ENCODE results near the gene DLG1. TPM values are rescaled to one million over a fixed set of nuclear protein-coding genes. Genes with fewer than 3 reads are reported as not detected.

DLG1 gene
- total RNA-seq, 1 experiment from 2014 or later: 89.8 TPM

GRCh38 chr3:197022405-197023231 lies 275.8 kb downstream of the DLG1 start:
- intact Hi-C loops (cut with micrococcal nuclease): no loop called here
- no peaks in the 10 kb centered on the region for H3K27me3 ChIP-seq (ENCODE audit: insufficient read depth, low read length)
- no TSS peak for BruUV-seq (replicated peaks)
- no peaks in the 10 kb centered on the region for H4K20me1 ChIP-seq (ENCODE audit: insufficient read depth)
- ATAC-seq (no peak), DNase-seq (ENCODE audit: low read depth, low spot score) (no peak)
- POLR2A ChIA-PET: interaction anchor here (1.1 kb wide), 1 partner anchor 18 kb away, joined by 3 read pairs; no protein-coding TSS in a partner anchor
- H3K4me1 ChIP-seq (ENCODE audit: control insufficient read depth in 1 of 2, insufficient read depth in 2 of 2, low read length in 2 of 2): peaks cover 0 to 9% of the 10 kb centered on the region in 2 experiments; a peak in 1 of 4 replicates
- H3K4me3 ChIP-seq (replicated peaks in 1 of 2; ENCODE audit: low read depth in 1 of 2, low read length in 2 of 2): no peak overlapping the region
- H3K27ac ChIP-seq (ENCODE audit: low read depth, low read length): no peak overlapping the region
- no peak overlapping the region for H3K9ac ChIP-seq (ENCODE audit: low read length)
- H2AFZ ChIP-seq (ENCODE audit: low read depth, low read length, poor library complexity, severe bottlenecking): no peak overlapping the region
- CTCF ChIA-PET: no interaction called here
- peaks cover 2 to 7% of the 10 kb centered on the region in 2 experiments; a peak in 3 of 4 replicates for H3K36me3 ChIP-seq (ENCODE audit: control insufficient read depth in 1 of 2, insufficient read depth in 2 of 2, low read length in 2 of 2)
- H3K79me2 ChIP-seq (ENCODE audit: insufficient read depth, low read length): peaks cover 7% of the 10 kb centered on the region; the same call in 1 of the 2 replicates
- H3K4me2 ChIP-seq (ENCODE audit: low read length): no peak overlapping the region
- no peaks in the 10 kb centered on the region for H3K9me3 ChIP-seq (ENCODE audit: control insufficient read depth in 1 of 2, insufficient read depth in 1 of 2, low read depth in 1 of 2, low read length in 2 of 2)
- no peaks in the 10 kb centered on the region for H3K9me2 ChIP-seq (ENCODE audit: insufficient read depth)
- TF ChIP-seq SP1 (IDR thresholded peaks at IDR 0.05; ENCODE audit: low read depth): no peak
- no peak for TF ChIP-seq TCF7L2 (IDR thresholded peaks at IDR 0.05; ENCODE audit: borderline replicate concordance, extremely low read depth, insufficient read depth, insufficient read length)
- no peak for TF ChIP-seq EGR1 (IDR thresholded peaks at IDR 0.05; ENCODE audit: low read depth)
- TF ChIP-seq ZBTB33 (IDR thresholded peaks at IDR 0.05; ENCODE audit: extremely low read depth, insufficient replicate concordance, low read length): no peak
- TF ChIP-seq FOSL1 (IDR thresholded peaks at IDR 0.05; ENCODE audit: low read depth): no peak
- TF ChIP-seq EZH2 (IDR thresholded peaks at IDR 0.05): no peak
- no peak for TF ChIP-seq POLR2A (IDR thresholded peaks at IDR 0.05; ENCODE audit: borderline replicate concordance, extremely low read depth, insufficient read depth, insufficient read length)
- TF ChIP-seq SRF (IDR thresholded peaks at IDR 0.05; ENCODE audit: low read depth): no peak
- TF ChIP-seq ELF1 (IDR thresholded peaks at IDR 0.05; ENCODE audit: borderline replicate concordance, low read depth): no peak
- no peak for TF ChIP-seq YY1 (IDR thresholded peaks at IDR 0.05; ENCODE audit: extremely low read depth, insufficient replicate concordance, low read depth, low read length)
- no peak for TF ChIP-seq JUND (IDR thresholded peaks at IDR 0.05)
- no peak for TF ChIP-seq ZFX (IDR thresholded peaks at IDR 0.05)
- no peak for TF ChIP-seq ZNF274 (IDR thresholded peaks at IDR 0.05; ENCODE audit: low read depth, low read length)
- TF ChIP-seq ATF3 (IDR thresholded peaks at IDR 0.05): no peak
- no peak for TF ChIP-seq CEBPB (IDR thresholded peaks at IDR 0.05; ENCODE audit: low read depth)
- RAD21 ChIA-PET (ENCODE audit: low non-redundant PET in 1 of 2, low total read pairs in 2 of 2, uncharacterized antibody in 2 of 2, unreplicated experiment in 2 of 2): no interaction called here

Data from HCT116 (cell line).